ENCODE data around the gene NOTCH1. TPM values are rescaled to one million over a fixed set of nuclear protein-coding genes. Genes with fewer than 3 reads are reported as not detected.

Gene NOTCH1
- total RNA-seq, 1 donor from 2014 or later = 34.1 TPM

GRCh38 chr9:136471802-136472487 is 73.9 kb downstream of the NOTCH1 start:
- FAIRE-seq (no peak), DNase-seq (ENCODE audit: low read depth) (no peak)
- H3K4me3 ChIP-seq (ENCODE audit: insufficient read depth, low read depth, low read length) = no peak overlapping the region
- peak overlapping the region; percentile 18 for H3K27ac Mint-ChIP-seq (ENCODE audit: unreplicated experiment)
- H3K36me3 ChIP-seq (ENCODE audit: insufficient read depth, low read length) = peaks cover 55% of the 10 kb centered on the region
- H3K27me3 Mint-ChIP-seq (ENCODE audit: low read depth, unreplicated experiment) = no peaks in the 10 kb centered on the region
- peaks cover 93% of the 10 kb centered on the region for H3K79me2 ChIP-seq (ENCODE audit: insufficient read depth, low read length)
- no peak overlapping the region for H3K27ac ChIP-seq (ENCODE audit: low read depth, low read length)
- H3K4me1 ChIP-seq (ENCODE audit: insufficient read depth, low read length) = no peaks in the 10 kb centered on the region
- no peak overlapping the region for H3K9ac ChIP-seq (ENCODE audit: low read length)
- no peak overlapping the region for H2AFZ ChIP-seq (ENCODE audit: low read depth, low read length)
- no peaks in the 10 kb centered on the region for H3K4me1 Mint-ChIP-seq (ENCODE audit: low read depth, unreplicated experiment)
- peaks cover 98% of the 10 kb centered on the region for H4K20me1 ChIP-seq (ENCODE audit: insufficient read depth, low read length)
- no peak overlapping the region for H3K4me2 ChIP-seq (ENCODE audit: low read length)
- TF ChIP-seq EZH2 (IDR thresholded peaks at IDR 0.05; ENCODE audit: insufficient read depth, low read length) (no peak), CTCF (IDR thresholded peaks at IDR 0.05; ENCODE audit: insufficient read depth, low read depth, low read length) (no peak)
- no peaks in the 10 kb centered on the region for H3K27me3 ChIP-seq (ENCODE audit: insufficient read depth, low read length)
- no peaks in the 10 kb centered on the region for H3K9me3 Mint-ChIP-seq (ENCODE audit: unreplicated experiment)
- no peak overlapping the region for H3K4me3 Mint-ChIP-seq (ENCODE audit: unreplicated experiment)
- H3K36me3 Mint-ChIP-seq (ENCODE audit: low read depth, unreplicated experiment) = peaks cover 9% of the 10 kb centered on the region
- H3K9me3 ChIP-seq (ENCODE audit: insufficient read depth, low read depth, low read length) = no peaks in the 10 kb centered on the region

- peaks cover 90% of the 10 kb centered on the region for H3K79me2 ChIP-seq (ENCODE audit: insufficient read depth, low read length)
- DNase-seq (ENCODE audit: low read depth) (no peak), FAIRE-seq (no peak)
Observed at GRCh38 chr9:136470792-136471469, 74.9 kb downstream of the NOTCH1 start.

More at GRCh38 chr9:136470792-136471469, 74.9 kb downstream of the NOTCH1 start:
- Histone ChIP-seq H3K27me3 (ENCODE audit: insufficient read depth, low read length) (no peaks in the 10 kb centered on the region), H4K20me1 (ENCODE audit: insufficient read depth, low read length) (peaks cover 92% of the 10 kb centered on the region), H2AFZ (ENCODE audit: low read depth, low read length) (no peak overlapping the region), H3K36me3 (ENCODE audit: insufficient read depth, low read length) (peaks cover 55% of the 10 kb centered on the region), H3K4me2 (ENCODE audit: low read length) (no peak overlapping the region), H3K9ac (ENCODE audit: low read length) (no peak overlapping the region), H3K27ac (ENCODE audit: low read depth, low read length) (no peak overlapping the region), H3K4me3 (ENCODE audit: insufficient read depth, low read depth, low read length) (no peak overlapping the region), H3K9me3 (ENCODE audit: insufficient read depth, low read depth, low read length) (no peaks in the 10 kb centered on the region), H3K4me1 (ENCODE audit: insufficient read depth, low read length) (no peaks in the 10 kb centered on the region)
- Mint-ChIP-seq H3K27me3 (ENCODE audit: low read depth, unreplicated experiment) (no peaks in the 10 kb centered on the region), H3K27ac (ENCODE audit: unreplicated experiment) (no peak overlapping the region), H3K9me3 (ENCODE audit: unreplicated experiment) (no peaks in the 10 kb centered on the region), H3K4me3 (ENCODE audit: unreplicated experiment) (no peak overlapping the region), H3K4me1 (ENCODE audit: low read depth, unreplicated experiment) (no peaks in the 10 kb centered on the region), H3K36me3 (ENCODE audit: low read depth, unreplicated experiment) (peaks cover 12% of the 10 kb centered on the region)
- no peak for TF ChIP-seq EZH2 (IDR thresholded peaks at IDR 0.05; ENCODE audit: insufficient read depth, low read length)
- TF ChIP-seq CTCF (IDR thresholded peaks at IDR 0.05; ENCODE audit: insufficient read depth, low read depth, low read length) = no peak
